Uterus (tissue), 2 donors: ENCODE measurements around the gene MED8.

Source experiments
- CTCF ChIP-seq, 4 experiments: fragments of 200-600 bp in 2 of 4; fragments of 450-650 bp in 2 of 4; sonication (generic) in 2 of 4; IDR thresholded peaks; one replicate each; pipeline ENCODE4 v1.5.1; 2016 to 2019; ENCODE audit warnings: antibody characterized with exemption in 4 of 4, mild to moderate bottlenecking in 2 of 4, moderate library complexity in 1 of 4
- POLR2A ChIP-seq, 2 donors: fragments of 450-650 bp; IDR thresholded peaks; one replicate each; pipeline ENCODE4 v1.6.1; 2016; ENCODE audit warnings: antibody characterized with exemption in 2 of 2, mild to moderate bottlenecking in 1 of 2, moderate library complexity in 1 of 2

- TF ChIP-seq CTCF (IDR thresholded peaks at IDR 0.05) (no peak), POLR2A (IDR thresholded peaks at IDR 0.05) (no peak)
Measured at GRCh38 chr1:43363283-43363934, 26.2 kb downstream of the MED8 start.
